Activated CD8-positive, alpha-beta memory T cell treated with anti-CD3 and anti-CD28 coated beads for 48 hours (primary cell): ENCODE data around the gene NHSL1.
"Not testable (repeated sequence)": the region's sequence is repeated elsewhere in the genome, so short reads cannot be mapped to it uniquely, and the experiment has no call there.

Experiments used
- DNase-seq, 3 experiments: peaks; one replicate each; pipeline ENCODE4 v3.0.0-alpha.2; 2020; ENCODE audit warnings: low read depth in 2 of 3, low spot score in 2 of 3

Gene NHSL1

GRCh38 chr6:138429761-138430160, 69.5 kb downstream of the NHSL1 start:
- no peak for DNase-seq

- DNase-seq: no peak
Observed at GRCh38 chr6:138428944-138429598, 70.2 kb downstream of the NHSL1 start.

GRCh38 chr6:138427701-138428100, 71.6 kb downstream of the NHSL1 start:
- DNase-seq: no peak

- no peak for DNase-seq
Observed at GRCh38 chr6:138426500-138427123, 72.7 kb downstream of the NHSL1 start.

GRCh38 chr6:138425256-138425655, 74.0 kb downstream of the NHSL1 start:
- DNase-seq: not testable (repeated sequence)

- DNase-seq: no peak
Observed at GRCh38 chr6:138424004-138424904, 75.0 kb downstream of the NHSL1 start.

- no peak for DNase-seq
Observed at GRCh38 chr6:138422861-138423260, 76.4 kb downstream of the NHSL1 start.

GRCh38 chr6:138421608-138422007, 77.7 kb downstream of the NHSL1 start:
- DNase-seq: no peak

GRCh38 chr6:138421089-138421488, 78.2 kb downstream of the NHSL1 start:
- no peak for DNase-seq

GRCh38 chr6:138420356-138420755, 78.9 kb downstream of the NHSL1 start:
- DNase-seq: no peak

GRCh38 chr6:138419766-138420165, 79.5 kb downstream of the NHSL1 start:
- DNase-seq: no peak

- no peak for DNase-seq
Observed at GRCh38 chr6:138418118-138418742, 81.1 kb downstream of the NHSL1 start.

- no peak for DNase-seq
Observed at GRCh38 chr6:138417493-138418117, 81.7 kb downstream of the NHSL1 start.

GRCh38 chr6:138416206-138416605, 83.1 kb downstream of the NHSL1 start:
- no peak for DNase-seq

GRCh38 chr6:138415125-138415524, 84.2 kb downstream of the NHSL1 start:
- no peak for DNase-seq

GRCh38 chr6:138410972-138411880, 88.1 kb downstream of the NHSL1 start:
- no peak for DNase-seq

- no peak for DNase-seq
Observed at GRCh38 chr6:138410048-138410735, 89.1 kb downstream of the NHSL1 start.

GRCh38 chr6:138406443-138406842, 92.9 kb downstream of the NHSL1 start:
- DNase-seq: no peak

GRCh38 chr6:138405816-138406413, 93.4 kb downstream of the NHSL1 start:
- no peak for DNase-seq
